IPS-18c (cell line): ENCODE results near the gene PEX26.
"Not testable (repeated sequence)": the region's sequence is repeated elsewhere in the genome, so short reads cannot be mapped to it uniquely, and the experiment has no call there.

Experiments
- H3K4me3 ChIP-seq: 2 replicates; pipeline ENCODE4 v1.7.0; 2013; ENCODE audit warnings: low read depth, mild to moderate bottlenecking, low read length, moderate library complexity; ENCODE audit not compliant: insufficient read depth
- H3K9me3 ChIP-seq: one replicate; pipeline ENCODE4 v1.6.1; 2013; ENCODE audit warnings: mild to moderate bottlenecking, low read length, moderate library complexity; ENCODE audit not compliant: control insufficient read depth, insufficient read depth

Gene PEX26

DNA sequence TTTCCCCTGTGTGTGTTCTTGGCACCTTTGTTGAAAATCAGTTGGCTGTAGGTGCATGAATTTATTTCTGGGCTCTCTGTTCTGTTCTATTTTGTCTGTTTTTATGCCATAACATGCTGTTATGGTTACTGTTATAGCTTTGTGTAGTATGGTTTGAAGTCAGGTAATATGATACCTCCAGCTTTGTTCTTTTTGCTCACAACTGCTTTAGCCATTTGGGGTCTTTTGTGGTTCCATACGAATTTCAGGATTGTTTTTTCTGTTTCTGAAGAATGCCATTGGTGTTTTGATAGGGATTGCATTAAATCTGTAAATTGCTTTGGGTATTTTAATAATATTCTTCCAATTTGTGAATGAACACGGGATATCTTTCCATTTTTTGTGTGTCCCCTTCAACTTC lies 4.7 kb downstream of the PEX26 start:
- no peaks in the 10 kb centered on the region for H3K9me3 ChIP-seq
- no peak overlapping the region for H3K4me3 ChIP-seq

DNA sequence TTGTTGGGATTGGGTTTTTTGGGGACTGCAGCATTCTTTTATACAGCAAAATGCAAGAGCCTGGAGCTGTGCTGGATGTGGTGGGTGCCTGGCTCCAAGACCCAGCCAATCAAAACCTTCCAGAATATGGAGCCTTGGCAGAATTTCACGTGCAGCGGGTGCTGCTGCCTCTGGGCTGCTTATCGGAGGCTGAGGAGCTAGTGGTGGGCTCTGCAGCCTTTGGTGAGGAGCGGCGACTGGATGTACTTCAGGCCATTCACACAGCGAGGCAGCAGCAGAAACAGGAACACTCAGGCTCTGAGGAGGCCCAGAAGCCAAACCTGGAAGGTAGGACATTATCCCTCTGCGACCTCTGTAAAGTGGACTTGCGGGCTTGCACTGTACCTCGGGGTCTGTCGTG lies 5.6 kb downstream of the PEX26 start:
- Histone ChIP-seq H3K4me3 (no peak overlapping the region), H3K9me3 (no peaks in the 10 kb centered on the region)

DNA sequence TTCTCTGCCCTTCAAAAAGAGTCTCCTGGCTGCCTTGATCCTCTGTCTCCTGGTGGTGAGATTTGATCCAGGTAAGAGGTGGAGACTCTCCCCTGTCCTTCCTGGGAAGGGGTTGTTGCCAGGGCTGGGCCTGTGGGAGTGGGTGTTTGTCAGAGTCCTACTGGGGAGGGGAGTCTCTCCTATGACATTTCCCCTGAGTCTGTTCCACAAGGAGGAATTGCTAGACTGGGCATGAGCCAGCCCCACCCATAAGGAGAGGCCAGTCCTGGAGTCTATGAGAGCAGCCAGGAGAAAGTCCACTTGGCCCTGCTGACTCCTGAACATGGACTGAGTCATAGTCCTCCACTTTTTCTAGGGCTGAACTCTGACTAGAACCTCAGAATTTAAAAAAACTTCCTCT lies 7.4 kb downstream of the PEX26 start:
- H3K9me3 ChIP-seq: no peaks in the 10 kb centered on the region
- no peak overlapping the region for H3K4me3 ChIP-seq

DNA sequence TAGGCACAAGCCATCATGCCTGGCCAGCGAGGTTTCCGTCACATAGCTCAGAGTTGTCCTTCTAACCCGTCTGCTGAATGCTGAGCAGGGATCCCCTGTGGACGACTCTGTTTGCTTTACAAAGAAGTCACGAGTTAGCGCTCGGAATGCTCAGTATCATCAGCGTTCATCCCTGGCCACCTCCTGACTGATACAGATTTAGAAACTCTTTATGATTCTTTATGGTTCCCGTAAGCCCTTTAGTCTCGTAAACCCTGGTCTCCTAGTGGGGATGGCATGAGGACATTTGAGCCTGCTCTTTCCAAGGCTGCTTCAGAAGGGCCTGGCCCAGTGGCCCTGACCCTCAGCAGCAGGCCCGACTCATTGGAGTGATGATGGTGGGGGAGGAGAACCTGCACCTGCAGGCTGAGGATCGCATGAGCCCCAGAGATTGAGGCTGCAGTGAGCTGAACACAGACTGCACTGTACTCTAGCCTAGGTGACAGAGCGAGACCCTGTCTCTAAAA lies 9.6 kb downstream of the PEX26 start:
- Histone ChIP-seq H3K9me3 (no peaks in the 10 kb centered on the region), H3K4me3 (no peak overlapping the region)

DNA sequence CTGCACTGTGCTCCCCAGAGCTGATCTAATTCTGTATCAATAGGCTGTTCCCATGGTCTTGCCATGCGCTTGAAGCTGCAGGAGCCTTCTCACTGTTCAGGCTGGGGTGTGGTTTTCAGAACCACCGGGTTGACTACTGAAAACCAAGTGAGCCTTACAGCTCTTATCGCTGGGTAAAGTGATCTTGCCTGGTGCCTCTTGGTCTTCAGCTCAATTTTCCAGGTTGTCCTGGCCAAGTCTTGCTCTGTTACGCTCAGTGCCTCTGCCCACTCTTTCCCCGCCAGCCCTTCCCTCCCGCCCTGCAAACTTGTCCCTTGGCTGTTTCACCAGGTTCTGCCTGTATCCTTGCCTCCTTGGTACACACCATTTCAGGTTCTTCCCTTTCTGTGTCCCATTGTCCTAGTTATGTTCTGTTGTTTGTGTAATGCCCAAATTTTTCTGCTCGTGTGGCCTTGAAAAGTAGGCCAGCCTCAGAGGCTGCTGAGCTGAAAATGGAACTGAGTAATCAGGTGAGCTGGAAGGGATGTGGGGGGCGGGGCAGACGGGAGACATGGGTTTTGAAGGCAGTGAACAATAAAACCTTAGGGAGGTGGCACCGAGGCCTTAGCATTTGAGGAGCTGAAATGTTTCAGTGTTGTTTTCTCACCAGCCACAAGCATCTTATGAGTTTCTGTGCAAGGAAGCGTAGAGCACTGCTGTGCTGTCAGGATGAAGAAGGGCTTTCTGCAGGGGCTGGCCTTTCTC lies 11.2 kb downstream of the PEX26 start:
- no peaks in the 10 kb centered on the region for H3K9me3 ChIP-seq
- H3K4me3 ChIP-seq: no peak overlapping the region

DNA sequence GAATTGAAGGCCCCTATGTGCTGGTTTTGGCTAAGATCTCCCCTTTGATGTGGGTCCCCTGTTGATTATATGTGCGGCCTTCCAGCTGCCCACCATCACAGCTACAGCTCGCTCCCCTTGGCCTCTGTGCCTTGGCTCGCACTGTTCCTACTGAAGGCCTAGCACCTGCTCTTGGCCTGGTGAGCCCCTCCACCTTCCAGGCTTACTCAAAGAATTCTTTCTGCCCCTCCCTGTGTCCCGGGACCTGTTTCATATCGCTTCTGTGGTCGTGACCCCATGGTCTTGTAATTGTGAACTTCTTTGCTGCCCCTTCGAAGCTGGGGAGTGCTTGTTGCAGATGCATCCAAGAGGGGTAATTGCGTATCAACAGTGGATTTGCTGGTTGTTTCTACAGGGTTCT lies 12.5 kb downstream of the PEX26 start:
- Histone ChIP-seq H3K4me3 (no peak overlapping the region), H3K9me3 (no peaks in the 10 kb centered on the region)

DNA sequence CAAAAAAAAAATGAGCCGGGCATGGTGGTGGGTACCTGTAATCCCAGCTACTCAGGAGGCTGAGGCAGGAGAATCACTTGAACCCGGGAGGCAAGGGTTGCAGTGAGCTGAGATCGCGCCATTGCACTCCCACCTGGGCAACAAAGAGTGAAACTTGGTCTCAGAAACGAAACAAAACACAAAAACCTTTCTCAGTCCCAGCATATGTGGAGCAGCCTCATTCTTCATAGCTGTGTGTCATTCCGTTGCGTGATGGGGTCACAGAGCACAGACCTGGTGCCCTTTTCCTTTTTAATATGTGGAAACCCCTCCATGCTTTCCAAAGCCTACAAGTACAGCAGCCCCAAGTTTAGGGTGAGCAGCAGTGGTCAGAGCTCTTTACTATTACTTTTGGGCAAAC lies 13.7 kb downstream of the PEX26 start:
- Histone ChIP-seq H3K9me3 (no peaks in the 10 kb centered on the region), H3K4me3 (no peak overlapping the region)

DNA sequence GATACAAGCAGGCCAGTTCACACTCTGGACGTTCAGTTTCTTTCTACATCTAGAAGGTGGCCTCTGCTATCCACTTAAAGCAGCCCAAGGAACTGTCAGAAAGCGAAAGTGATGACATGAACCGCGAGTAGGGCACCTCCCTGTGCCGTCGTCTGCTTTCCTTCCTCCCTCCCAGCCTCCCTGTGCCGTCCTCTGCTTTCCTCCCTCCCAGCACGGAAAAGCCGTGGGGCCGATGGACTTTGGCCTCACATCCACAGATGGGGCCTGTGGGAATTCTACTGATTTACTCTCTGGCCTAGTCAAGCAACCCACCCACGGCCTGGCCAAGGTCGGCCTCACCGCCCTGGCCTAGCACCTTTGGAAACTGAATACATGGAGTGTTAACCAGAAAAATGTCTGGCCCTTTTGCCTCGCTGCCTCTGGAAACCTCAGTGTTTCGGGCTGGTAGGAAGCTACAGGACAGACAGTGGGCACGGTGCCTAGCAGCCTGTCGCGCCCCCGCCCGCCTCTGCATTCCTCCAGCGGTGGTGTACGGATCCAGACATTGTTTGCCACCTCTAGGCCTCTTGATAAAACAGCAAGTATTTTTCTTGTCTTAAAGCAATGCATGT lies 14.2 kb downstream of the PEX26 start:
- H3K4me3 ChIP-seq: no peak overlapping the region
- peaks cover 2% of the 10 kb centered on the region for H3K9me3 ChIP-seq

DNA sequence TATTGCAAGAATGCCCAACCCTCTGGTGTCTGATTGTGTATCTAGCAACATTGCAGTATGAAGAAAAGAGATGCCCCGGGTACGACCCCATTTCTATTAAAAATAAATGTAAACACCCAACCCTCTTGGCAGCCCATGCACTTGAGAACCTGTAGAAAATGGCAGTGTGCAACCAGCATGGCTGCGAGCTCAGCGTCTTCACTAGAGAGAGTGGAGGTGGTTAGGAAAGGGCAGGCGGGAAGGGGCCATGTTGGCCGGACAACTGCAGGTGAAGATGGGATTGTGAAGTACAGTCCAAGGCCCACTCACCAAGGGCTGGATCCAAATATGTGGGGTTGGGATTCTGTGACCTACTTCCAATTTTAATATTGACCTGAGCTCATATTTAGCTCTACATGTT lies 15.9 kb downstream of the PEX26 start:
- Histone ChIP-seq H3K9me3 (peaks cover 2% of the 10 kb centered on the region), H3K4me3 (no peak overlapping the region)

DNA sequence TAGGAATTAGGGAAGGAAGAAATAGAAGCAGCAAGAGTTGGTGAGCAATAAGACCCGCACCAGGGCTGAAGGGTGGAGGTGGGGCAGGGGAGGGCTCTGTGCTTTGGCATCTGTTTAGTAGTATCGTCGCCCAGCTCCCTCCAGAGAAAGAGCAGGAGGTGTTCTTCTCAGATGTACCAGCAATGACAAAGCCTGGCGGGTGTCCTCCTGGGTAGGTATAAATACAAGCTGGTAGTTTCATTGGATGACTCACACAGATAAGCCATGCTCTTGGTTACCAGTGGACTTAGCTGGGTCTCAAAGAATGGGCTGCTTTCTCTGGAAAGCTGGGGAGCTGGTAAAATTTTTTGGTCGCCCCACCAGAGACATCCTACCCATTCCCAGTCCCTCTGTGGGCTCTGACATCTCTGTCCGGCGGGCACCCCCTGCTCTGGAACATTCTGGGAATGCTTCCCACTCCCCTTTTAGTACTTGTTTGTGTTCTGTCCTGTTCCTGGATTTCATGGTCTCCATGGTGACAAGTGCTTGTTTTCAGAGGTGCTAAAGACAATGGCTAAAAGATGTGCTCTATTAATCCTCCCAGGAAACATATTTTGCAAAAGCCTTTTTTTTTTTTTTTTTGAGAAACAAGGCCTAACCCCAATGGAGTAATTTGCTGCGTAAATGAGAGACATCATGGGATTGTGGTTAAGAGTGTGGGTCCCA lies 17.5 kb downstream of the PEX26 start:
- Histone ChIP-seq H3K9me3 (peaks cover 2% of the 10 kb centered on the region), H3K4me3 (no peak overlapping the region)

DNA sequence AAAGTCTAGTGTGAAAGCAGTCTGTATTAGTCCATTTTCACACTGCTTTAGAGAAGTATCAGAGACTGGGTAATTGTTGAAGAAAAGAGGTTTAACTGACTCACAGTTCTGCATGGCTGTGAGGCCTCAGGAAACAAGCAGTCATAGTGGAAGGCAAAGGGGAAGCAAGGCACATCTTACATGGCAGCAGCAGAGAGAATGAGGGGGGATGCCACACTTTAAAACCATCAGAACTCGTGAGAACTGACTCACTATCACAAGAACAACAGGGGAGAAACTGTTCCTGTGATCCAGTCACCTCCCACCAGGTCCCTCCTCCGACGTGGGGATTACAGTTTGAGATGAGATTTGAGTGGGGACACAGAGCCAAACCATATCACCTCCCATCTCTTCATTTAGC lies 19.0 kb downstream of the PEX26 start:
- peaks cover 2% of the 10 kb centered on the region for H3K9me3 ChIP-seq
- H3K4me3 ChIP-seq: no peak overlapping the region

DNA sequence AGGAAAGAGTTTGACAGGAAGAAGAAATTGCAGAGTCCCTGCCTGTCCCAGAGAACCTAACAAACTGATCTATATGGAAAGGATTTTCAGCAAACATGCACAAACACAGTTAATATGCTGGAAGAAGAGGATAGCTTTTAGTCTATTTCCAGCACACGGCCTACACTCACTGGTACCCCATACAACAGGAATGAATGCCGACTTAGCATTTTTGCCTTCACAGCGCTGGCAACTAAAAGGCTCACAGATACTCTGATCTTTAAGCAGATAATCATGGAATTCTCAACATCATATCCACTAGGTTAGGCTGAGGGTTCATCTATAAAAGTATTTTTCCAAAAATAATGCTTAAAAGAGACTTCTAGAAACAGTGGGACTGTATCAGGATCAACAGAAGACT lies 23.0 kb downstream of the PEX26 start:
- Histone ChIP-seq H3K9me3 (peaks cover 3% of the 10 kb centered on the region), H3K4me3 (no peak overlapping the region)

DNA sequence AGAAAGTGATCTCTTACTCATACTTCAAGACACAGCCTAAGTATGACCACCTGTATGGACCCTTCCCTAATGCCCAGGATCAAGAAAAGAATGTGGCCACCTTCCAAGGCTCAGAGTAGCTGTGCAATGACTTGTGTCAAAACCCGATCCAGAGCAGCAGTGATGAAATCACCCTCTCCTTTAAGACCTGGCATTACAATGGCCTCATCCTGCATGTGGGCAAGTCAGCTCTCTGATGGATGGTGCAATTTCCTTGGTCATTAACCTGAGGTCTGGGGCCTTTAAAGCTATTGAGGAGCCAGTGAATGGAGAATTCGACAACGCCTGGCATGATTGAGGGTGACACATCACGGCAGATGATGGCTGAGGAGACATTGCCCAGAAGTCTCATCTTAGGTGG lies 23.7 kb downstream of the PEX26 start:
- no peak overlapping the region for H3K4me3 ChIP-seq
- peaks cover 6% of the 10 kb centered on the region for H3K9me3 ChIP-seq

DNA sequence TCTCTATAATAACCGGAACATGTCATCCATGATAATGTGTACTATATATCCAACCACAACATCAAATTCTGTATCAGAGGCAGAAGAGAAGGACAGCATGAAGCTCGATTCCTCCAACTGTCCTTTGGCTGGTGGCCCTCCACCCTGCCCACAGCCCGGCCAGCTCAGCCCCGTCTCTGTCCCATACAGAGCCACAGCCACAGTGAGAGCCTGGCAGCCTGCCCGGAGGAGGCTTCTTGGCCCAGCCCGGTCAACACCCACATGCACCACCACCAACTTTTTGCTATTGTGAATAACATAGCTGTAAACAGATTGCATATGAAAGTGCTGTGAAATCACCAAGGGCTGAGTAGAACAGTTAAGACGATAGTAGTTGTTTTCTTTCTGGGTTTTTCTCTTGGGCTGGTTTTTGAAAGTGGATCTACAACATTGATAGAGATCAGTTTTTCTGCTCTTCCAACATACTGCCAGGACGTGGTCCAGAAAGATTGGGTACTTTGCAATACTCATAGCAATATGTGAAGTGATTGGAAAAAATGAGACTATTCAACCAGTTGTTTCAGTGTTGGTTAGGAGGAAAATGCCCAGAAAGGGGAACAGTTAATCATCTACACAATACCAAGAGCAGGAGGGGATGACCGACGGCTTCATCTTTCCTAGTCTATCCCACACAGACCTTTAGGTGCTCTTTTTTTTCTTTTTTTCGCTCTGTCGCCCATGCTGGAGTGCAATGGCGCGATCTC lies 25.9 kb downstream of the PEX26 start:
- Histone ChIP-seq H3K9me3 (peaks cover 7% of the 10 kb centered on the region), H3K4me3 (no peak overlapping the region)

DNA sequence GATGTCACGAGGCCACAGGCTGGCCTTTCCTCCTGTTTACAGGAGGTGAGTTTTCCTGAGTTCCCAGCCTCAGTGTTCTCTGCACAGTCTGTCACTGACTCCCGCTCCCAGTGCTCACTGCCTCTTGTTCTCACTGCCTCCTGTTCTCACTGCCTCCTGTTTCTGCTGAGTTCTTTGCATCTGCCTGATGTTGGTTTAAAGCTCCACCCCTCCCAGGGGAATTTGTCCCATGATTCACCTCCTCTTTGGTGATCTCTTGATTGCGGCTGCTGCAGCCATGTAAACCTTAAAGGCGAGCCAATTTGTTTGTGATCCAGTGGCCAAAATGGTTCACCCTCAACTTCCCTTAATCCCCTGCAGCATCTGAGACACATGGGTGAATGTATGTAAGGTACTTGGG lies 26.8 kb downstream of the PEX26 start:
- H3K9me3 ChIP-seq: peaks cover 7% of the 10 kb centered on the region
- H3K4me3 ChIP-seq: no peak overlapping the region

DNA sequence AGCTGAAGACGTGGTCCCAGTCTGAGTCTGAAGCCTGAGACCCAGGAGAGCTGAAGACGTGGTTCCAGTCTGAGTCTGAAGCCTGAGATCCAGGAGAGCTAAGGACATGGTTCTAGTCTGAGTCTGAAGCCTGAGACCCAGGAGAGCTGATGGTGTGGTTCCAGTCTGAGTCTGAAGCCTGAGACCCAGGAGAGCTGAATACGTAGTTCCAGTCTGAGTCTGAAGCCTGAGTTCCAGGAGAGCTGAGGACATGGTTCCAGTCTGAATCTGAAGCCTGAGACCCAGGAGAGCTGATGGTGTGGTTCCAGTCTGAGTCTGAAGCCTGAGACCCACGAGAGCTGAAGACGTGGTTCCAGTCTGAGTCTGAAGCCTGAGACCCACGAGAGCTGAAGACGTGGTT lies 28.2 kb downstream of the PEX26 start:
- not testable (repeated sequence) for H3K4me3 ChIP-seq

DNA sequence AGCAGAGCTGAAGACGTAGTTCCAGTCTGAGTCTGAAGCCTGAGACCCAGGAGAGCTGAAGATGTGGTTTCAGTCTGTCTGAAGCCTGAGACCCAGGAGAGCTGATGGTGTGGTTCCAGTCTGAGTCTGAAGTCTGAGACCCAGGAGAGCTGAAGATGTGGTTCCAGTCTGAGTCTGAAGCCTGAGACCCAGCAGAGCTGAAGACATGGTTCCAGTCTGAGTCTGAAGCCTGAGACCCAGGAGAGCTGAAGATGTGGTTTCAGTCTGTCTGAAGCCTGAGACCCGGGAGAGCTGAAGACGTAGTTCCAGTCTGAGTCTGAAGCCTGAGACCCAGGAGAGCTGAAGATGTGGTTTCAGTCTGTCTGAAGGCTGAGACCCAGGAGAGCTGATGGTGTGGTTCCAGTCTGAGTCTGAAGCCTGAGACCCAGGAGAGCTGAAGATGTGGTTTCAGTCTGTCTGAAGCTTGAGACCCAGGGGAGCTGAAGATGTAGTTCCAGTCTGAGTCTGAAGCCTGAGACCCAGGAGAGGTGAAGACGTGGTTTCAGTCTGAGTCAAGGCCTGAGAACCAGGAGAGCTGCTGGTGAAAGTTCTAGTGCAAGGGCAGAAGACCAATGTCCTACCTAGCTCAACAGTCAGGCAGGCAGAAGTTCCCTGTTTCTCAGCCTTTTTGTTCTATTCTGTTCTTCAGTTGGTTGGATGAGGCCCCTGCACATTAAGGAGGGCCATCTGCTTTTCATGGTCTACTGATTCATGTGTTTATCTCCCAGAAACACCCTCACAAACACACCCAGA lies 29.0 kb downstream of the PEX26 start:
- H3K4me3 ChIP-seq, H3K9me3 ChIP-seq: not testable (repeated sequence)

More for the DNA sequence above, 28.2 kb downstream of the PEX26 start:
- H3K9me3 ChIP-seq: not testable (repeated sequence)
